Measurements from ENCODE around the gene PLCD3. TPM values are rescaled to one million over a fixed set of nuclear protein-coding genes. Genes with fewer than 3 reads are reported as not detected.
A peak's percentile ranks its signal among the peaks of the same experiment; 100 is the strongest.

PLCD3 gene
- total RNA-seq, 4 donors from 2014 or later: 44.7 to 87.1 (median 58.3) TPM

GRCh38 chr17:45155483-45155882 is 23.2 kb upstream of the PLCD3 start:
- no peak for DNase-seq (ENCODE audit: low spot score in 2 of 2)
- 89% methylated on average over 2 of the region's 2 CpGs for WGBS
- Histone ChIP-seq H3K36me3 (peaks cover 2% of the 10 kb centered on the region), H3K4me1 (peaks cover 70% of the 10 kb centered on the region), H3K27ac (peak overlapping the region; percentile 48), H3K9me3 (no peaks in the 10 kb centered on the region), H3K4me3 (no peak overlapping the region), H3K27me3 (no peaks in the 10 kb centered on the region)
- TF ChIP-seq CTCF (IDR thresholded peaks at IDR 0.05) (no peak), POLR2AphosphoS5 (IDR thresholded peaks at IDR 0.05) (no peak), EP300 (IDR thresholded peaks at IDR 0.05) (no peak), POLR2A (IDR thresholded peaks at IDR 0.05) (no peak)

GRCh38 chr17:45155029-45155428 is 22.7 kb upstream of the PLCD3 start:
- Histone ChIP-seq H3K4me3 (no peak overlapping the region), H3K4me1 (peaks cover 70% of the 10 kb centered on the region), H3K9me3 (no peaks in the 10 kb centered on the region), H3K27ac (peak overlapping the region; percentile 48), H3K27me3 (no peaks in the 10 kb centered on the region), H3K36me3 (peaks cover 2% of the 10 kb centered on the region)
- TF ChIP-seq EP300 (IDR thresholded peaks at IDR 0.05): no peak
- no peak for TF ChIP-seq CTCF (IDR thresholded peaks at IDR 0.05)
- TF ChIP-seq POLR2AphosphoS5 (IDR thresholded peaks at IDR 0.05): no peak
- no peak for TF ChIP-seq POLR2A (IDR thresholded peaks at IDR 0.05)
- no peak for DNase-seq (ENCODE audit: low spot score in 2 of 2)
- 86% methylated on average over 4 of the region's 4 CpGs for WGBS

- H3K9me3 ChIP-seq: no peaks in the 10 kb centered on the region
- peaks cover 2% of the 10 kb centered on the region for H3K36me3 ChIP-seq
- TF ChIP-seq CTCF (IDR thresholded peaks at IDR 0.05): no peak
- TF ChIP-seq POLR2A (IDR thresholded peaks at IDR 0.05): no peak
- TF ChIP-seq POLR2AphosphoS5 (IDR thresholded peaks at IDR 0.05): no peak
- no peak for TF ChIP-seq EP300 (IDR thresholded peaks at IDR 0.05)
- DNase-seq (ENCODE audit: low spot score in 2 of 2): no peak
- no peaks in the 10 kb centered on the region for H3K27me3 ChIP-seq
- H3K4me1 ChIP-seq: peaks cover 59% of the 10 kb centered on the region
- peak overlapping the region; percentile 65 for H3K27ac ChIP-seq
- H3K4me3 ChIP-seq: peak overlapping the region; percentile 76
- 18% methylated on average over 8 of the region's 8 CpGs for WGBS
Observed at GRCh38 chr17:45150911-45151809, 18.8 kb upstream of the PLCD3 start.

DNA sequence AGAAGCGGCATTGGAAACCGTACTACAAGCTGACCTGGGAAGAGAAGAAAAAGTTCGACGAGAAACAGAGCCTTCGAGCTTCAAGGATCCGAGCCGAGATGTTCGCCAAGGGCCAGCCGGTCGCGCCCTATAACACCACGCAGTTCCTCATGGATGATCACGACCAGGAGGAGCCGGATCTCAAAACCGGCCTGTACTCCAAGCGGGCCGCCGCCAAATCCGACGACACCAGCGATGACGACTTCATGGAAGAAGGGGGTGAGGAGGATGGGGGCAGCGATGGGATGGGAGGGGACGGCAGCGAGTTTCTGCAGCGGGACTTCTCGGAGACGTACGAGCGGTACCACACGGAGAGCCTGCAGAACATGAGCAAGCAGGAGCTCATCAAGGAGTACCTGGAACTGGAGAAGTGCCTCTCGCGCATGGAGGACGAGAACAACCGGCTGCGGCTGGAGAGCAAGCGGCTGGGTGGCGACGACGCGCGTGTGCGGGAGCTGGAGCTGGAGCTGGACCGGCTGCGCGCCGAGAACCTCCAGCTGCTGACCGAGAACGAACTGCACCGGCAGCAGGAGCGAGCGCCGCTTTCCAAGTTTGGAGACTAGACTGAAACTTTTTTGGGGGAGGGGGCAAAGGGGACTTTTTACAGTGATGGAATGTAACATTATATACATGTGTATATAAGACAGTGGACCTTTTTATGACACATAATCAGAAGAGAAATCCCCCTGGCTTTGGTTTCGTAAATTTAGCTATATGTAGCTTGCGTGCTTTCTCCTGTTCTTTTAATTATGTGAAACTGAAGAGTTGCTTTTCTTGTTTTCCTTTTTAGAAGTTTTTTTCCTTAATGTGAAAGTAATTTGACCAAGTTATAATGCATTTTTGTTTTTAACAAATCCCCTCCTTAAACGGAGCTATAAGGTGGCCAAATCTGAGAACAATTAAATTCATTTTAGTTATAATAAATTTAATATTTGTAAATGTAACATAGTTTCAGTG is 17.7 kb upstream of the PLCD3 start:
- WGBS: 1% methylated on average over 50 of the region's 56 CpGs
- H3K9me3 ChIP-seq: no peaks in the 10 kb centered on the region
- H3K27me3 ChIP-seq: no peaks in the 10 kb centered on the region
- H3K4me3 ChIP-seq: peak overlapping the region; percentile 76
- H3K27ac ChIP-seq: peak overlapping the region; percentile 100
- H3K4me1 ChIP-seq: peaks cover 57% of the 10 kb centered on the region
- DNase-seq (ENCODE audit: low spot score in 2 of 2): peak; percentile 90
- H3K36me3 ChIP-seq: no peaks in the 10 kb centered on the region
- TF ChIP-seq CTCF (IDR thresholded peaks at IDR 0.05): no peak
- peak in 2 of 3 donors; percentile 17 to 39 for TF ChIP-seq POLR2AphosphoS5 (IDR thresholded peaks at IDR 0.05)
- TF ChIP-seq EP300 (IDR thresholded peaks at IDR 0.05): no peak

All from suprapubic skin (tissue), 4 donors.